ENCODE results near the gene ACTG1.

Gene ACTG1

DNA sequence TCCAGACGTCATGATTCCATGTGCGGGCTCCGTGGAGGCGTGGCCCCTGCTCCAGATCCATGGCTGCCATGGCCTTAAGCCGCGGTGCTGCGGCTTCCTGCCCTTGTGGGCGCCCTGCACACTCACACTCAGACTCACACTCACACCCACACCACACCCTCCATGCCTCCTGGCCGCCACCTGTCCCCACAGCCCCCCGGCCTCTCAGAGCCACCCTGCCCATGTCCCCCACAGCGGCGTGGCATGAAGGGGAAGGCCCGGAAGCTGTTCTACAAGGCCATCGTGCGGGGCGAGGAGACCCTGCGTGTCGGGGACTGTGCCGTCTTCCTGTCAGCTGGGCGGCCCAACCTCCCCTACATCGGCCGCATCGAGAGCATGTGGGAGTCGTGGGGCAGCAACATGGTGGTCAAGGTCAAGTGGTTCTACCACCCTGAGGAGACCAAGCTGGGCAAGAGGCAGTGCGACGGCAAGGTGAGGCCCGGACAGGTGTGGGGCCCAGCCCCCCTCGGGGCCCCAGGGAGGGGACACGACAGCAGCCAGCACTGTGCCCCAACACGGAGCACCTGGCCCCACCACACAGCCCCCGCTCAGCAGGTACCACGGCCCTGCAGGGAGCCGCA, 50.0 kb downstream of the ACTG1 start:
- DNase-seq (ENCODE audit: low spot score) = no peak

DNA sequence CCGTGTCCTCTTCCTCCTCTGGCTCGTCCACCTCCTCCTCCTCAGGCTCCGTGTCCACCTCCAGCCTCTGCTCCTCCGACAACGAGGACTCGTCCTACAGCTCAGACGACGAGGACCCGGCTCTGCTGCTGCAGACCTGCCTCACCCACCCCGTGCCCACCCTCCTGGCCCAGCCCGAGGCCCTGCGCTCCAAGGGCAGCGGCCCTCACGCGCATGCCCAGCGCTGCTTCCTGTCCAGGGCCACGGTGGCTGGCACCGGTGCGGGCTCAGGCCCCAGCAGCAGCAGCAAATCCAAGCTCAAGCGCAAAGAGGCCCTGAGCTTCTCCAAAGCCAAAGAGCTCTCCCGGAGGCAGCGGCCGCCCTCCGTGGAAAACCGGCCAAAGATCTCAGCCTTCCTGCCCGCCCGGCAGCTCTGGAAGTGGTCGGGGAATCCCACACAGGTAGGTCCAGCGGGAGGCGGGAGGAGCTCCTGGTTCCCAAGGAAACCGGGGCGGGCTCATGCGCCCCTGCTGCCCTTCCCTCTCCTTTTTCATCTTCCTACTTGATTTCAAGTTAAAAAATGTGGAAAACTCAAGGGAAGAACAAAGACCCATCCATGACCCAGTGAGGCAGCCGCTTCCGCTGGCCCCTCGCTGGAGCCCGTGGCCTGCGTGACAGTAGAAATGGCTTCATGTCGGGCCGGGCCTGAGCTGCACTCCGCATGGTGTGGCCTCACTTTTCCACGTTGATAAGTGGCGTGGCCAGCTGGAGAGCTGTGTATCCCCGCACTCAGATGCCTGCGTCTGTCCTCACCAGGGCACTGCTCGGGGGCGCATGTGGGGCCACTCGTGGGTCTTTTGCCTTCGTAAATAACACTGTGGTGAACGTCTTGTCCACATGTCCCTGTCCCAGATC, 50.7 kb downstream of the ACTG1 start:
- DNase-seq (ENCODE audit: low spot score) = no peak

DNA sequence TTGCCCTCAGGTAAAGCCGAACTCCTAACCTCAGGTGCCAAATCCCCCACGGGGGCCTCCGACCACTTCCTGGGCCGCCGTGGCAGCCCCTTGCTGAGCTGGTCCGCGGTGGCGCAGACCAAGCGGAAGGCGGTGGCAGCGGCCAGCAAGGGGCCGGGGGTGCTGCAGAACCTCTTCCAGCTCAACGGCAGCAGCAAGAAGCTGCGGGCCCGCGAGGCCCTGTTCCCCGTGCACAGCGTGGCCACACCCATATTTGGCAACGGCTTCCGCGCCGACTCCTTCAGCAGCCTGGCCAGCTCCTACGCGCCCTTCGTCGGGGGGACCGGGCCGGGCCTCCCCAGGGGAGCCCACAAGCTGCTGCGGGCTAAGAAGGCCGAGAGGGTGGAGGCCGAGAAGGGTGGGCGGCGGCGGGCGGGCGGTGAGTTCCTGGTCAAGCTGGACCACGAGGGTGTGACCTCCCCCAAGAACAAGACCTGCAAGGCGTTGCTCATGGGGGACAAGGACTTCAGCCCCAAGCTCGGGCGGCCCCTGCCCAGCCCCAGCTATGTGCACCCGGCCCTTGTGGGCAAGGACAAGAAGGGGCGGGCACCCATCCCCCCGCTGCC, 51.6 kb downstream of the ACTG1 start:
- DNase-seq (ENCODE audit: low spot score) = no peak

Data from COLO829 (cell line).